Measurements from ENCODE around the gene ACVRL1.

Gene ACVRL1

GRCh38 chr12:51917746-51918453, 10.6 kb downstream of the ACVRL1 start:
- DNase-seq, result no peak

GRCh38 chr12:51920046-51920445, 12.7 kb downstream of the ACVRL1 start:
- DNase-seq, result no peak

GRCh38 chr12:51921017-51921725, 13.9 kb downstream of the ACVRL1 start:
- no peak for DNase-seq

GRCh38 chr12:51922146-51922545, 14.8 kb downstream of the ACVRL1 start:
- DNase-seq, result no peak

- DNase-seq, result no peak
These were observed 15.6 kb downstream of the ACVRL1 start for GRCh38 chr12:51922762-51923505.

GRCh38 chr12:51923506-51924365, 16.4 kb downstream of the ACVRL1 start:
- no peak for DNase-seq

GRCh38 chr12:51924551-51925319, 17.4 kb downstream of the ACVRL1 start:
- DNase-seq, result no peak

GRCh38 chr12:51925346-51926063, 18.2 kb downstream of the ACVRL1 start:
- no peak for DNase-seq

- no peak for DNase-seq
These were observed 18.8 kb downstream of the ACVRL1 start for GRCh38 chr12:51926064-51926632.

GRCh38 chr12:51926718-51927117, 19.4 kb downstream of the ACVRL1 start:
- no peak for DNase-seq

GRCh38 chr12:51932218-51933076, 25.1 kb downstream of the ACVRL1 start:
- DNase-seq, result no peak

- DNase-seq, result no peak
These were observed 26.8 kb downstream of the ACVRL1 start for GRCh38 chr12:51934080-51934479.

GRCh38 chr12:51937926-51938325, 30.6 kb downstream of the ACVRL1 start:
- no peak for DNase-seq

GRCh38 chr12:51938726-51939125, 31.4 kb downstream of the ACVRL1 start:
- DNase-seq, result no peak

GRCh38 chr12:51941011-51941581, 33.8 kb downstream of the ACVRL1 start:
- DNase-seq, result no peak

GRCh38 chr12:51941604-51942003, 34.3 kb downstream of the ACVRL1 start:
- DNase-seq, result no peak

GRCh38 chr12:51942056-51942455, 34.8 kb downstream of the ACVRL1 start:
- DNase-seq, result no peak

GRCh38 chr12:51942501-51943000, 35.2 kb downstream of the ACVRL1 start:
- DNase-seq, result no peak

- DNase-seq, result no peak
These were observed 36.0 kb downstream of the ACVRL1 start for GRCh38 chr12:51943346-51943745.

Data from NCI-H1436 treated with DMSO at 0.1 percent for 48 hours (cell line).